Left ventricle myocardium inferior (tissue), 1 donor: ENCODE data around the gene MCUB. TPM values are rescaled to one million over a fixed set of nuclear protein-coding genes. Genes with fewer than 3 reads are reported as not detected.

Experiments
- DNase-seq: peaks from one replicate; pipeline ENCODE4 v3.0.0-alpha.2; 2020
- H3K27ac ChIP-seq: fragments of 200-600 bp; replicated peaks from 2 replicates; pipeline ENCODE4 v1.8.0; 2021
- H3K27me3 ChIP-seq: fragments of 200-600 bp; 2 replicates; pipeline ENCODE4 v1.8.0; 2021; ENCODE audit warnings: low read depth
- H3K36me3 ChIP-seq: fragments of 200-600 bp; 2 replicates; pipeline ENCODE4 v1.8.0; 2021
- H3K4me1 ChIP-seq: fragments of 200-600 bp; 2 replicates; pipeline ENCODE4 v1.8.0; 2021
- H3K4me3 ChIP-seq: fragments of 200-600 bp; 2 replicates; pipeline ENCODE4 v1.8.0; 2021; ENCODE audit warnings: mild to moderate bottlenecking, moderate library complexity
- H3K9me3 ChIP-seq: fragments of 200-600 bp; replicated peaks from 2 replicates; pipeline ENCODE4 v1.8.0; 2021
- intact Hi-C: fragments of 100-400 bp; cut with micrococcal nuclease; formaldehyde crosslinking; loops from one replicate; pipeline ENCODE4 v1.11.0; 2022
- total RNA-seq: library from RNA; stranded (reverse); fragmentation: NEBNext Ultra II Directional; extraction: Animal tissue kit (Norgen Biotek cat#: 25700); gene quantifications from one replicate; pipeline ENCODE4 v1.2.1, GENCODE V29; 2021
- TF ChIP-seq, protein P1 (sequence below): fragments of 200-600 bp; IDR thresholded peaks from 2 replicates; pipeline ENCODE4 v1.8.0; 2021; ENCODE audit warnings: antibody characterized with exemption, mild to moderate bottlenecking, borderline replicate concordance
- donor health status: DM: no; HTN: yes; CAD: no; lungs with severe emphysema.

MCUB gene
- total RNA-seq, 1 donor from 2014 or later = 3.3 TPM

DNA sequence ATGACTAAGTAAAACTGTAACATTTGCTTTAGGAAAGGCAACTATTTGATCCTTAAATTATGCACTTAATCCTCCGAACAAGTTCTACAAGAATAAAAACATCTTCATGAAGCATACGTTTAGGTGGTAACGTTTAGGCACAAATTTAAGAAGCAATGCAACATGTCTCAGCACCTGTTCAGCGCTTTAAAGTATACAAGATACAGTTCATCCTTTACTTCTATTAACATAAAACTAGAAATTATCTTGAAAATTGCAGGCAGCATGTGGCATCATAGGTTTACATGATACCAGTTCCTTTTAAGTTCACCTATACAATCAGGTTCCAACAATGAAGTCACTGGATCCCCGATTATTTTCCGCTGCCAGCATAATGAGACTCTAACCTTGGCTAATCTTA is 168.3 kb downstream of the MCUB start:
- no peaks in the 10 kb centered on the region for H3K27me3 ChIP-seq
- no peaks in the 10 kb centered on the region for H3K9me3 ChIP-seq
- peak overlapping the region; percentile 85 for H3K4me3 ChIP-seq
- no peak overlapping the region for H3K27ac ChIP-seq
- H3K4me1 ChIP-seq = peaks cover 30% of the 10 kb centered on the region
- H3K36me3 ChIP-seq = peaks cover 3% of the 10 kb centered on the region
- intact Hi-C loops = no loop called here
- no peak for DNase-seq
- TF ChIP-seq, protein P1, sequence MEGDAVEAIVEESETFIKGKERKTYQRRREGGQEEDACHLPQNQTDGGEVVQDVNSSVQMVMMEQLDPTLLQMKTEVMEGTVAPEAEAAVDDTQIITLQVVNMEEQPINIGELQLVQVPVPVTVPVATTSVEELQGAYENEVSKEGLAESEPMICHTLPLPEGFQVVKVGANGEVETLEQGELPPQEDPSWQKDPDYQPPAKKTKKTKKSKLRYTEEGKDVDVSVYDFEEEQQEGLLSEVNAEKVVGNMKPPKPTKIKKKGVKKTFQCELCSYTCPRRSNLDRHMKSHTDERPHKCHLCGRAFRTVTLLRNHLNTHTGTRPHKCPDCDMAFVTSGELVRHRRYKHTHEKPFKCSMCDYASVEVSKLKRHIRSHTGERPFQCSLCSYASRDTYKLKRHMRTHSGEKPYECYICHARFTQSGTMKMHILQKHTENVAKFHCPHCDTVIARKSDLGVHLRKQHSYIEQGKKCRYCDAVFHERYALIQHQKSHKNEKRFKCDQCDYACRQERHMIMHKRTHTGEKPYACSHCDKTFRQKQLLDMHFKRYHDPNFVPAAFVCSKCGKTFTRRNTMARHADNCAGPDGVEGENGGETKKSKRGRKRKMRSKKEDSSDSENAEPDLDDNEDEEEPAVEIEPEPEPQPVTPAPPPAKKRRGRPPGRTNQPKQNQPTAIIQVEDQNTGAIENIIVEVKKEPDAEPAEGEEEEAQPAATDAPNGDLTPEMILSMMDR = no peak

GRCh38 chr4:109729117-109729717 is 169.2 kb downstream of the MCUB start:
- H3K27ac ChIP-seq = peak overlapping the region; percentile 89
- no peaks in the 10 kb centered on the region for H3K9me3 ChIP-seq
- no peak for DNase-seq
- intact Hi-C loops = no loop called here
- TF ChIP-seq, protein P1 = no peak
- H3K27me3 ChIP-seq = no peaks in the 10 kb centered on the region
- peak overlapping the region; percentile 85 for H3K4me3 ChIP-seq
- H3K36me3 ChIP-seq = peaks cover 3% of the 10 kb centered on the region
- peaks cover 30% of the 10 kb centered on the region for H3K4me1 ChIP-seq

- TF ChIP-seq, protein P1 = no peak
Observed at GRCh38 chr4:109729718-109730618, 169.9 kb downstream of the MCUB start, which contains the start of gene PLA2G12A. Gene PLA2G12A, minus strand, starts transcription at chr4:109730070. Its CDS starts 261 bp downstream, at chr4:109729809.

DNA sequence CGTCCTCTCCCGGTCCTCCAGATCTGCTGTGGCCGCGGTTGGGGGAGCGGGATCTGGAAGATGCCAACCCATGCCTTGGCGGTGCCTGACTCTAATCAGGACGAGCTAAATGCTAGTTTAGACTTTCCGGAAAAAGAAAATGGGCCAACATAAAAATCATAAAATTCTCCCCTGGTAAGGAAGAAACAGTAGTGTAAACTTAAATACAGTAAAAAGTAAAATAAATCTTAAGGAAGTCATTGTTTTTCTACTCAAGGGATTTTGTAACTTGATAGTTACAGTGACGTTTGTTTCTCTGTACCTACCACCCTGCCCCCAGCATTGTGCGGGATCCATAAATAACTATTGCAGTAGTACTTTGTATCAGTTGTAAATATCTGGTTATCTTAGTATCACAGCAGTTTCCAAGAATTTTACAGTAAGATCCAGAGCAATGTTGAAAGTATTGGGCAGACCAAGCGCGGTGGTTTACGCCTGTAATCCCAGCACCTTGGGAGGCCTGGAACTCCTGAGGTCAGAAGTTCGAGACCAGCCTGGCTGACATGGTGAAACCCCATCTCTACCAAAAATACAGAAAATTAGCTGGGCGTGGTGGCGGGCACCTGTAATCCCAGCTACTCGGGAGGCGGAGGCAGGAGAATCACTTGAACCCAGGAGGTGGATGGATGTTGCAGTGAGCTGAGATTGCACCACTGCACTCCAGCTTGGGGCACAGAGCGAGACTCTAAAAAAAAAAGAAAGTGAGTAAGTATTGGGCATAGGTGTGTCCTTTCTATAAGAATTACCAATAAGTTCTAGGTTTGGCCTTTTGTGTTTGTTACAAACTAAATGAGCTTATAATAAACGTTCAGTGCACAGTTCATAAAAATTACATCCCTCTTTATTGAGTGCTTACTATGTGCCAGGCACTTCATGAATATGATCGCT is 170.8 kb downstream of the MCUB start:
- Histone ChIP-seq H3K9me3 (no peaks in the 10 kb centered on the region), H3K27ac (peak overlapping the region; percentile 89), H3K4me3 (peak overlapping the region; percentile 85), H3K4me1 (peaks cover 30% of the 10 kb centered on the region), H3K27me3 (no peaks in the 10 kb centered on the region), H3K36me3 (no peaks in the 10 kb centered on the region)
- TF ChIP-seq, protein P1 = no peak
- intact Hi-C loops = no loop called here
- no peak for DNase-seq

More at GRCh38 chr4:109729718-109730618, 169.9 kb downstream of the MCUB start, which contains the start of gene PLA2G12A:
- DNase-seq = peak; percentile 66
- H3K9me3 ChIP-seq = no peaks in the 10 kb centered on the region
- peak within 1 kb of the TSS; percentile 89 for H3K27ac ChIP-seq
- peak within 1 kb of the TSS; percentile 85 for H3K4me3 ChIP-seq
- no peaks in the 10 kb centered on the region for H3K27me3 ChIP-seq
- H3K4me1 ChIP-seq = peaks cover 30% of the 10 kb centered on the region
- peaks cover 3% of the 10 kb centered on the region for H3K36me3 ChIP-seq
- intact Hi-C loops = no loop called here

DNA sequence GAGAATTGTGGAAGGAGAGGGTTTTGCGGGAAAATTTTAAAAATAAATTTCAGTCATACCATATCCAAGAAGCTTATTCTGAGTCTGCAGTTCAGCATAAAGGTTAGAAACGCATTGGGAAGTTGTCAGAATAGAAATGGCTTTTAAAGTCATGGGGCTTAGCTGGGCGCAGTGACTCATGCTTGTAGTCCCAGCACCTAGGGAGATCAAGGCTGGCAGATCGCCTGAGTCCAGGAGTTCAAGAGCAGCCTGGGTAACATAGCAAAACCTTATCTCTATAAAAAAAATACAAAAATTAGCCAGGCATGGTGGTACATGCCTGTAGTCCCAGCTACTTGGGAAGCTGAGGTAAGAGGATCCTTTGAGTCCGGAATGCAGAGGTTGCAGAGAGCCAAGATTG is 173.7 kb downstream of the MCUB start:
- Histone ChIP-seq H3K36me3 (no peaks in the 10 kb centered on the region), H3K9me3 (no peaks in the 10 kb centered on the region), H3K4me3 (no peak overlapping the region), H3K27me3 (no peaks in the 10 kb centered on the region), H3K4me1 (peaks cover 19% of the 10 kb centered on the region), H3K27ac (no peak overlapping the region)
- no peak for DNase-seq
- intact Hi-C loops = no loop called here
- TF ChIP-seq, protein P1 = no peak
